Transverse colon (tissue), 4 donors: ENCODE data around the gene MACF1.

ENCODE experiments used
- POLR2A ChIP-seq: fragments of 450-650 bp; IDR thresholded peaks from one replicate; pipeline ENCODE4 v1.6.1; 2016; ENCODE audit warnings: antibody characterized with exemption, mild to moderate bottlenecking, moderate library complexity
- POLR2AphosphoS5 ChIP-seq, 3 donors: sonication (generic); formaldehyde crosslinking; IDR thresholded peaks; one replicate each; pipeline ENCODE4 v1.6.1; 2016; ENCODE audit warnings: antibody characterized with exemption in 3 of 3
- TF ChIP-seq, protein P1 (sequence below), 5 experiments: fragments of 200-600 bp in 3 of 5; fragments of 450-650 bp in 2 of 5; sonication (generic) in 3 of 5; IDR thresholded peaks; 1 replicate in 2 of 5; 2 replicates in 3 of 5; pipeline ENCODE4 v1.5.1; 2016 to 2017; ENCODE audit warnings: antibody characterized with exemption in 5 of 5, inconsistent platforms in 3 of 5, mild to moderate bottlenecking in 2 of 5, moderate library complexity in 1 of 5

DNA sequence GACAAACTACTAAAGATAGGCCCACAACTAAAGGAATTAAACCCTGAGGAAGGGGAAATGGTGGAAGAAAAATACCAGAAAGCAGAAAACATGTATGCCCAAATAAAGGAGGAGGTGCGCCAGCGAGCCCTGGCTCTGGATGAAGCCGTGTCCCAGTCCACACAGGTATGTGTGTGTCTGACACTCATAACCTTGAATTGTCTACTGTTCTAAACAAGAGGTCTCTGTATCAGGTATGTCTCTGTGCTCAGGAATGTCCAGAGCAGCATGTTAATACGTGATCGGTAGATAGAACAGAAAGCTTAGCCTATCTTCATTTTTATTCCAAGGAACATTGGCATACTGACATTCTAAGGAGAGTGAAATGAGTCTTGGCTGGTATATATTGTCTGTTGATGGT, 231.1 kb downstream of the MACF1 start:
- no peak for TF ChIP-seq POLR2AphosphoS5 (IDR thresholded peaks at IDR 0.05)
- TF ChIP-seq, protein P1, sequence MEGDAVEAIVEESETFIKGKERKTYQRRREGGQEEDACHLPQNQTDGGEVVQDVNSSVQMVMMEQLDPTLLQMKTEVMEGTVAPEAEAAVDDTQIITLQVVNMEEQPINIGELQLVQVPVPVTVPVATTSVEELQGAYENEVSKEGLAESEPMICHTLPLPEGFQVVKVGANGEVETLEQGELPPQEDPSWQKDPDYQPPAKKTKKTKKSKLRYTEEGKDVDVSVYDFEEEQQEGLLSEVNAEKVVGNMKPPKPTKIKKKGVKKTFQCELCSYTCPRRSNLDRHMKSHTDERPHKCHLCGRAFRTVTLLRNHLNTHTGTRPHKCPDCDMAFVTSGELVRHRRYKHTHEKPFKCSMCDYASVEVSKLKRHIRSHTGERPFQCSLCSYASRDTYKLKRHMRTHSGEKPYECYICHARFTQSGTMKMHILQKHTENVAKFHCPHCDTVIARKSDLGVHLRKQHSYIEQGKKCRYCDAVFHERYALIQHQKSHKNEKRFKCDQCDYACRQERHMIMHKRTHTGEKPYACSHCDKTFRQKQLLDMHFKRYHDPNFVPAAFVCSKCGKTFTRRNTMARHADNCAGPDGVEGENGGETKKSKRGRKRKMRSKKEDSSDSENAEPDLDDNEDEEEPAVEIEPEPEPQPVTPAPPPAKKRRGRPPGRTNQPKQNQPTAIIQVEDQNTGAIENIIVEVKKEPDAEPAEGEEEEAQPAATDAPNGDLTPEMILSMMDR (IDR thresholded peaks at IDR 0.05): no peak
- no peak for TF ChIP-seq POLR2A
